Measurements from ENCODE around the gene PIEZO1. TPM values are rescaled to one million over a fixed set of nuclear protein-coding genes. Genes with fewer than 3 reads are reported as not detected.
A peak's percentile ranks its signal among the peaks of the same experiment; 100 is the strongest.

PIEZO1 gene
- total and polyA plus RNA-seq, 9 of the 15 experiments (the other 6 are each of a cell fraction or from before 2014, with no cell fraction given): 3.6 to 432 (median 131) TPM

DNA sequence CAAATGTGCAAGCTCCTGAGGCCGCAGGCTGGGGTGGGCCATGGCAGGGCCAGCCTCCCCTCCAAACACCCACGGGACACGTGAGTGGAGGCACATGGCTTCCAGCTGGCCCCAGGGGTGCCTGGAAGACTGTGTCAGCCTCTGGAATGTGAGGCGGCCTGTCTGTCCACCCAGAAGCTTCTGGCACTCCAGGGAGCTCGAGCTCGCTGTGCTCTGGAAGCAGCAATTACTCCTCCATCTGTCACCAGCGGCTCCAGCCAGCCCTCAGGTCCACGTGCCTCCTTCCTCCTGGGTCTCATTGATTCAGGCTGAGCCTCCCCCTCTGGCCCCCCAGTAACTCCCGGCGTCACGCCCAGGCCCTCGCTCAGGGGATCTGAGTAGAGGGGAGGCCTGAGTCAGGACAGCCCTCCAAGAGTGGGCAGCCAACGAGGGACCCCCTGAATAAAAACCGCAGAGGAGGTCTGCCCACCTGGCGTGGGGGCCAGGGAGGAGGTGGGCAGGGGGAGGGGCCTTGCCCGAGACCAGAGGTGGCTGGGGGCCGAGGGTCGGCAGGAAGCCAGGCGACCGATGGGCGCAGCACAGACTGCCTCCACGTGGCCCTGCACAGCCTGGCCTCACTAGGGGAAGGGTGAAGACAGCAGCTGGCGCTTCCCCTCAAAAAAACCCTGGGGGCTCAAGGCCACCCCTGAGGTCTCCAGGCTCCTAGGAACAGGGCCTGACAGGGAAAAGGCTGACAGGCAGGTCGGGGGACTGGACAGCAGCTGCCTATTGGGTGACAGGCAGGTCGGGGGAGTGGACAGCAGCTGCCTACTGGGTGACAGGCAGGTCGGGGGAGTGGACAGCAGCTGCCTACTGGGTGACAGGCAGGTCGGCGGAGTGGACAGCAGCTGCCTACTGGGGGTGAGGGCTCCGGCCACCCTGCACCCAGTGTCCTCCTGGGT lies 11.9 kb downstream of the PIEZO1 start (continued):
- TF ChIP-seq ERF (CRISPR knock-in tag; IDR thresholded peaks at IDR 0.05) (no peak), BHLHE40 (IDR thresholded peaks at IDR 0.05; ENCODE audit: low read length) (peak; percentile 56), CHD2 (IDR thresholded peaks at IDR 0.05; ENCODE audit: low read depth, low read length) (0 out of 2 replicates have a peak, but pooled peaks have one; percentile 19), ZKSCAN1 (IDR thresholded peaks at IDR 0.05; ENCODE audit: low read depth, low read length) (peak; percentile 98), MEIS2 (IDR thresholded peaks at IDR 0.05; ENCODE audit: partially characterized antibody) (peak; percentile 84), SMARCE1 (IDR thresholded peaks at IDR 0.05) (no peak), ZBTB17 (CRISPR knock-in tag; IDR thresholded peaks at IDR 0.05) (peak; percentile 33; the same call in 1 of the 2 replicates), DACH1 (IDR thresholded peaks at IDR 0.05; ENCODE audit: partially characterized antibody) (peak; percentile 42), PML (IDR thresholded peaks at IDR 0.05; ENCODE audit: low read length) (0 out of 2 replicates have a peak, but pooled peaks have one; percentile 15), JUND (IDR thresholded peaks at IDR 0.05; ENCODE audit: borderline replicate concordance, low read depth, low read length) (peak; percentile 16; the same call in 1 of the 2 replicates), JUND (tag; IDR thresholded peaks at IDR 0.05; ENCODE audit: borderline replicate concordance, low read depth, low read length) (no peak)
- TF ChIP-seq, protein P1, sequence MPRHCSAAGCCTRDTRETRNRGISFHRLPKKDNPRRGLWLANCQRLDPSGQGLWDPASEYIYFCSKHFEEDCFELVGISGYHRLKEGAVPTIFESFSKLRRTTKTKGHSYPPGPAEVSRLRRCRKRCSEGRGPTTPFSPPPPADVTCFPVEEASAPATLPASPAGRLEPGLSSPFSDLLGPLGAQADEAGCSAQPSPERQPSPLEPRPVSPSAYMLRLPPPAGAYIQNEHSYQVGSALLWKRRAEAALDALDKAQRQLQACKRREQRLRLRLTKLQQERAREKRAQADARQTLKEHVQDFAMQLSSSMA (CRISPR knock-in tag; IDR thresholded peaks at IDR 0.05): no peak
- TF ChIP-seq, protein P2, sequence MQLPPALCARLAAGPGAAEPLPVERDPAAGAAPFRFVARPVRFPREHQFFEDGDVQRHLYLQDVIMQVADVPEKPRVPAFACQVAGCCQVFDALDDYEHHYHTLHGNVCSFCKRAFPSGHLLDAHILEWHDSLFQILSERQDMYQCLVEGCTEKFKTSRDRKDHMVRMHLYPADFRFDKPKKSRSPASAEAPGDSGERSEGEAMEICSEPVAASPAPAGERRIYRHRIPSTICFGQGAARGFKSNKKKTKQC (CRISPR knock-in tag; IDR thresholded peaks at IDR 0.05): peak; percentile 48; the same call in 1 of the 2 replicates
- TF ChIP-seq, protein P3, sequence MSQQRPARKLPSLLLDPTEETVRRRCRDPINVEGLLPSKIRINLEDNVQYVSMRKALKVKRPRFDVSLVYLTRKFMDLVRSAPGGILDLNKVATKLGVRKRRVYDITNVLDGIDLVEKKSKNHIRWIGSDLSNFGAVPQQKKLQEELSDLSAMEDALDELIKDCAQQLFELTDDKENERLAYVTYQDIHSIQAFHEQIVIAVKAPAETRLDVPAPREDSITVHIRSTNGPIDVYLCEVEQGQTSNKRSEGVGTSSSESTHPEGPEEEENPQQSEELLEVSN (IDR thresholded peaks at IDR 0.05; ENCODE audit: borderline replicate concordance in 1 of 2, extremely low read depth in 1 of 2, insufficient read depth in 1 of 2, insufficient read length in 1 of 2, low read depth in 1 of 2, low read length in 1 of 2, poor library complexity in 1 of 2, severe bottlenecking in 1 of 2): peak in 1 of 2 experiments; percentile 21
- TF ChIP-seq, protein P4, sequence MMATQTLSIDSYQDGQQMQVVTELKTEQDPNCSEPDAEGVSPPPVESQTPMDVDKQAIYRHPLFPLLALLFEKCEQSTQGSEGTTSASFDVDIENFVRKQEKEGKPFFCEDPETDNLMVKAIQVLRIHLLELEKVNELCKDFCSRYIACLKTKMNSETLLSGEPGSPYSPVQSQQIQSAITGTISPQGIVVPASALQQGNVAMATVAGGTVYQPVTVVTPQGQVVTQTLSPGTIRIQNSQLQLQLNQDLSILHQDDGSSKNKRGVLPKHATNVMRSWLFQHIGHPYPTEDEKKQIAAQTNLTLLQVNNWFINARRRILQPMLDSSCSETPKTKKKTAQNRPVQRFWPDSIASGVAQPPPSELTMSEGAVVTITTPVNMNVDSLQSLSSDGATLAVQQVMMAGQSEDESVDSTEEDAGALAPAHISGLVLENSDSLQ (IDR thresholded peaks at IDR 0.05): peak; percentile 98
- TF ChIP-seq, protein P5, sequence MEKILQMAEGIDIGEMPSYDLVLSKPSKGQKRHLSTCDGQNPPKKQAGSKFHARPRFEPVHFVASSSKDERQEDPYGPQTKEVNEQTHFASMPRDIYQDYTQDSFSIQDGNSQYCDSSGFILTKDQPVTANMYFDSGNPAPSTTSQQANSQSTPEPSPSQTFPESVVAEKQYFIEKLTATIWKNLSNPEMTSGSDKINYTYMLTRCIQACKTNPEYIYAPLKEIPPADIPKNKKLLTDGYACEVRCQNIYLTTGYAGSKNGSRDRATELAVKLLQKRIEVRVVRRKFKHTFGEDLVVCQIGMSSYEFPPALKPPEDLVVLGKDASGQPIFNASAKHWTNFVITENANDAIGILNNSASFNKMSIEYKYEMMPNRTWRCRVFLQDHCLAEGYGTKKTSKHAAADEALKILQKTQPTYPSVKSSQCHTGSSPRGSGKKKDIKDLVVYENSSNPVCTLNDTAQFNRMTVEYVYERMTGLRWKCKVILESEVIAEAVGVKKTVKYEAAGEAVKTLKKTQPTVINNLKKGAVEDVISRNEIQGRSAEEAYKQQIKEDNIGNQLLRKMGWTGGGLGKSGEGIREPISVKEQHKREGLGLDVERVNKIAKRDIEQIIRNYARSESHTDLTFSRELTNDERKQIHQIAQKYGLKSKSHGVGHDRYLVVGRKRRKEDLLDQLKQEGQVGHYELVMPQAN (IDR thresholded peaks at IDR 0.05; ENCODE audit: borderline replicate concordance): peak; percentile 88
- TF ChIP-seq, protein P6, sequence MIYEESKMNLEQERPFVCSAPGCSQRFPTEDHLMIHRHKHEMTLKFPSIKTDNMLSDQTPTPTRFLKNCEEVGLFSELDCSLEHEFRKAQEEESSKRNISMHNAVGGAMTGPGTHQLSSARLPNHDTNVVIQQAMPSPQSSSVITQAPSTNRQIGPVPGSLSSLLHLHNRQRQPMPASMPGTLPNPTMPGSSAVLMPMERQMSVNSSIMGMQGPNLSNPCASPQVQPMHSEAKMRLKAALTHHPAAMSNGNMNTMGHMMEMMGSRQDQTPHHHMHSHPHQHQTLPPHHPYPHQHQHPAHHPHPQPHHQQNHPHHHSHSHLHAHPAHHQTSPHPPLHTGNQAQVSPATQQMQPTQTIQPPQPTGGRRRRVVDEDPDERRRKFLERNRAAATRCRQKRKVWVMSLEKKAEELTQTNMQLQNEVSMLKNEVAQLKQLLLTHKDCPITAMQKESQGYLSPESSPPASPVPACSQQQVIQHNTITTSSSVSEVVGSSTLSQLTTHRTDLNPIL (CRISPR knock-in tag; IDR thresholded peaks at IDR 0.05): no peak
